CD4-positive, alpha-beta T cell (primary cell): Measurements from ENCODE around the gene TDO2. TPM values are rescaled to one million over a fixed set of nuclear protein-coding genes. Genes with fewer than 3 reads are reported as not detected.

Experiments used
- ATAC-seq: fragments of 200-7000 bp; cut with Tn5 transposase; one replicate; pipeline ENCODE4 v1.10.0; 2022; ENCODE audit warnings: mild to moderate bottlenecking; ENCODE audit not compliant: poor library complexity
- CTCF ChIA-PET: fragments of 350-600 bp; sonication (Branson Sonifier 250); formaldehyde crosslinking; loops from one replicate; lab custom pipeline; 2021; ENCODE audit warnings: antibody characterized with exemption, inconsistent platforms; lab: Charles Lee
- POLR2A ChIA-PET: fragments of 350-600 bp; sonication (Branson Sonifier 250); formaldehyde crosslinking; loops from one replicate; lab custom pipeline; 2021; ENCODE audit warnings: antibody characterized with exemption, inconsistent platforms; lab: Charles Lee
- DNase-seq, 14 experiments: peaks; one replicate each; pipeline ENCODE4 v3.0.0-alpha.2; 2013 to 2020; ENCODE audit warnings: mixed read lengths in 2 of 14
- H3K27ac ChIP-seq, 2 donors: one replicate each; pipeline versions ENCODE4 v1.5.1 to v1.7.0; 2013; ENCODE audit warnings: low read length in 2 of 2, low read depth in 1 of 2, mild to moderate bottlenecking in 1 of 2
- H3K27me3 ChIP-seq, 2 experiments: 1 replicate in 1 of 2; 2 replicates in 1 of 2; pipeline versions ENCODE4 v1.6.1 to v1.7.0; 2013; ENCODE audit warnings: low read length in 2 of 2, control low read depth in 1 of 2, mild to moderate bottlenecking in 1 of 2, moderate library complexity in 1 of 2; ENCODE audit not compliant: insufficient read depth in 2 of 2, control insufficient read depth in 1 of 2
- H3K36me3 ChIP-seq: one replicate; pipeline ENCODE4 v1.6.1; 2013; ENCODE audit warnings: low read length, control low read depth; ENCODE audit not compliant: insufficient read depth
- H3K4me1 ChIP-seq: one replicate; pipeline ENCODE4 v1.6.1; 2013; ENCODE audit warnings: low read length, control low read depth; ENCODE audit not compliant: insufficient read depth
- H3K4me3 ChIP-seq: one replicate; pipeline ENCODE4 v1.5.1; 2013; ENCODE audit warnings: mild to moderate bottlenecking, low read length, moderate library complexity
- H3K9me3 ChIP-seq, 2 experiments: 1 replicate in 1 of 2; 2 replicates in 1 of 2; pipeline versions ENCODE4 v1.6.1 to v1.7.0; 2013; ENCODE audit warnings: low read length in 2 of 2, mild to moderate bottlenecking in 2 of 2, control low read depth in 1 of 2, moderate library complexity in 1 of 2; ENCODE audit not compliant: control insufficient read depth in 1 of 2, insufficient read depth in 1 of 2
- H3K27ac Mint-ChIP-seq: one replicate; pipeline ENCODE4 v1.8.0; 2020; ENCODE audit warnings: mixed read lengths
- H3K27me3 Mint-ChIP-seq: one replicate; pipeline ENCODE4 v1.8.0; 2021; ENCODE audit warnings: mixed read lengths
- H3K36me3 Mint-ChIP-seq: one replicate; pipeline ENCODE4 v1.8.0; 2021; ENCODE audit warnings: low read depth, mixed read lengths
- H3K4me1 Mint-ChIP-seq: one replicate; pipeline ENCODE4 v1.8.0; 2021; ENCODE audit warnings: low read depth, mixed read lengths
- H3K4me3 Mint-ChIP-seq: one replicate; pipeline ENCODE4 v1.8.0; 2020; ENCODE audit warnings: mild to moderate bottlenecking, mixed read lengths
- H3K9me3 Mint-ChIP-seq: one replicate; pipeline ENCODE4 v1.8.0; 2020; ENCODE audit warnings: mixed read lengths
- CTCF ChIP-seq: fragments of 200-600 bp; IDR thresholded peaks from one replicate; pipeline ENCODE4 v1.8.0; 2022; ENCODE audit warnings: antibody characterized with exemption, mild to moderate bottlenecking
- intact Hi-C, 2 experiments: fragments of 100-400 bp; cut with DNase I in 1 of 2; cut with micrococcal nuclease in 1 of 2; formaldehyde crosslinking; loops; one replicate each; pipeline versions ENCODE4 v1.15.1 to v1.9.0; 2023 to 2025; cut with DNase I, micrococcal nuclease
- total RNA-seq, 174 experiments: library from RNA in 2 of 174; stranded (reverse) in 2 of 174; gene quantifications; one replicate each; pipeline ENCODE4 v1.2.3 and lab custom pipeline; 2021 to 2026

TDO2 gene
- total RNA-seq, 2 experiments from 2014 or later = not detected

- no peak overlapping the region for H3K4me3 ChIP-seq
- Mint-ChIP-seq H3K4me1 (no peaks in the 10 kb centered on the region), H3K4me3 (no peak overlapping the region), H3K36me3 (no peaks in the 10 kb centered on the region), H3K9me3 (no peaks in the 10 kb centered on the region), H3K27me3 (peaks cover 18% of the 10 kb centered on the region), H3K27ac (no peak overlapping the region)
- TF ChIP-seq CTCF = no peak
- DNase-seq (no peak), ATAC-seq (no peak)
- H3K36me3 ChIP-seq = no peaks in the 10 kb centered on the region
- POLR2A ChIA-PET = no interaction called here
- H3K9me3 ChIP-seq = no peaks in the 10 kb centered on the region
- peaks cover 0 to 4% of the 10 kb centered on the region in 2 experiments for H3K27me3 ChIP-seq
- no peak overlapping the region for H3K27ac ChIP-seq
- no peaks in the 10 kb centered on the region for H3K4me1 ChIP-seq
- CTCF ChIA-PET = no interaction called here
- intact Hi-C loops = no loop called here
Observed at GRCh38 chr4:155907556-155907955, 4.1 kb downstream of the TDO2 start.

- Mint-ChIP-seq H3K27me3 (peaks cover 23% of the 10 kb centered on the region), H3K4me3 (no peak overlapping the region), H3K36me3 (no peaks in the 10 kb centered on the region), H3K9me3 (no peaks in the 10 kb centered on the region), H3K27ac (no peak overlapping the region), H3K4me1 (no peaks in the 10 kb centered on the region)
- intact Hi-C loops = no loop called here
- DNase-seq (no peak), ATAC-seq (no peak)
- ChIA-PET CTCF (no interaction called here), POLR2A (no interaction called here)
- no peak overlapping the region for H3K27ac ChIP-seq
- no peak for TF ChIP-seq CTCF
- peaks cover 0 to 4% of the 10 kb centered on the region in 2 experiments for H3K27me3 ChIP-seq
- no peaks in the 10 kb centered on the region for H3K36me3 ChIP-seq
- H3K4me3 ChIP-seq = no peak overlapping the region
- no peaks in the 10 kb centered on the region for H3K9me3 ChIP-seq
- no peaks in the 10 kb centered on the region for H3K4me1 ChIP-seq
Observed at GRCh38 chr4:155908187-155909139, 5.0 kb downstream of the TDO2 start.

GRCh38 chr4:155909615-155910226, 6.2 kb downstream of the TDO2 start:
- CTCF ChIA-PET = no interaction called here
- Histone ChIP-seq H3K4me3 (no peak overlapping the region), H3K27ac (no peak overlapping the region), H3K4me1 (no peaks in the 10 kb centered on the region), H3K36me3 (no peaks in the 10 kb centered on the region), H3K27me3 (peaks cover 0 to 4% of the 10 kb centered on the region in 2 experiments), H3K9me3 (no peaks in the 10 kb centered on the region)
- Mint-ChIP-seq H3K9me3 (no peaks in the 10 kb centered on the region), H3K4me3 (no peak overlapping the region), H3K27ac (no peak overlapping the region), H3K36me3 (no peaks in the 10 kb centered on the region), H3K4me1 (no peaks in the 10 kb centered on the region), H3K27me3 (peaks cover 19% of the 10 kb centered on the region)
- no peak for ATAC-seq
- POLR2A ChIA-PET = no interaction called here
- no peak for DNase-seq
- TF ChIP-seq CTCF = no peak
- intact Hi-C loops = no loop called here
